ENCODE data around the gene VAV2.
"Not testable (repeated sequence)": the region's sequence is repeated elsewhere in the genome, so short reads cannot be mapped to it uniquely, and the experiment has no call there.

The VAV2 gene

GRCh38 chr9:133926165-133926856, 65.8 kb downstream of the VAV2 start:
- Histone ChIP-seq H3K4me1 (ENCODE audit: control insufficient read depth, insufficient read depth, low read length) (no peaks in the 10 kb centered on the region), H3K36me3 (ENCODE audit: control insufficient read depth, insufficient read depth, low read length) (no peaks in the 10 kb centered on the region), H3K9ac (ENCODE audit: low read depth, low read length) (no peak overlapping the region), H3K9me3 (ENCODE audit: control insufficient read depth, insufficient read depth, low read length) (no peaks in the 10 kb centered on the region), H3K27ac (ENCODE audit: low read depth, low read length) (no peak overlapping the region), H3K27me3 (ENCODE audit: control insufficient read depth, insufficient read depth, low read length) (no peaks in the 10 kb centered on the region), H3K4me3 (ENCODE audit: low read depth, low read length) (no peak overlapping the region)

GRCh38 chr9:133924453-133924852, 67.7 kb downstream of the VAV2 start:
- no peak overlapping the region for H3K9ac ChIP-seq (ENCODE audit: low read depth, low read length)
- H3K27ac ChIP-seq (ENCODE audit: low read depth, low read length), result no peak overlapping the region
- H3K4me3 ChIP-seq (ENCODE audit: low read depth, low read length), result no peak overlapping the region
- no peaks in the 10 kb centered on the region; the same call in 1 of the 2 replicates for H3K36me3 ChIP-seq (ENCODE audit: control insufficient read depth, insufficient read depth, low read length)
- H3K4me1 ChIP-seq (ENCODE audit: control insufficient read depth, insufficient read depth, low read length), result no peaks in the 10 kb centered on the region
- no peaks in the 10 kb centered on the region for H3K9me3 ChIP-seq (ENCODE audit: control insufficient read depth, insufficient read depth, low read length)
- H3K27me3 ChIP-seq (ENCODE audit: control insufficient read depth, insufficient read depth, low read length), result no peaks in the 10 kb centered on the region

- H3K9me3 ChIP-seq (ENCODE audit: control insufficient read depth, insufficient read depth, low read length); H3K9ac ChIP-seq (ENCODE audit: low read depth, low read length); H3K27me3 ChIP-seq (ENCODE audit: control insufficient read depth, insufficient read depth, low read length); H3K4me1 ChIP-seq (ENCODE audit: control insufficient read depth, insufficient read depth, low read length); H3K36me3 ChIP-seq (ENCODE audit: control insufficient read depth, insufficient read depth, low read length); H3K27ac ChIP-seq (ENCODE audit: low read depth, low read length); H3K4me3 ChIP-seq (ENCODE audit: low read depth, low read length): not testable (repeated sequence)
Observed at GRCh38 chr9:133923608-133924007, 68.5 kb downstream of the VAV2 start.

- no peak overlapping the region for H3K27ac ChIP-seq (ENCODE audit: low read depth, low read length)
- no peaks in the 10 kb centered on the region for H3K27me3 ChIP-seq (ENCODE audit: control insufficient read depth, insufficient read depth, low read length)
- H3K4me1 ChIP-seq (ENCODE audit: control insufficient read depth, insufficient read depth, low read length), result no peaks in the 10 kb centered on the region
- no peak overlapping the region for H3K4me3 ChIP-seq (ENCODE audit: low read depth, low read length)
- no peaks in the 10 kb centered on the region; the same call in 1 of the 2 replicates for H3K36me3 ChIP-seq (ENCODE audit: control insufficient read depth, insufficient read depth, low read length)
- H3K9me3 ChIP-seq (ENCODE audit: control insufficient read depth, insufficient read depth, low read length), result no peaks in the 10 kb centered on the region
- H3K9ac ChIP-seq (ENCODE audit: low read depth, low read length), result no peak overlapping the region
Observed at GRCh38 chr9:133921866-133922265, 70.3 kb downstream of the VAV2 start.

- H3K27me3 ChIP-seq (ENCODE audit: control insufficient read depth, insufficient read depth, low read length), result no peaks in the 10 kb centered on the region
- H3K9me3 ChIP-seq (ENCODE audit: control insufficient read depth, insufficient read depth, low read length), result no peaks in the 10 kb centered on the region
- H3K4me3 ChIP-seq (ENCODE audit: low read depth, low read length), result no peak overlapping the region
- no peak overlapping the region for H3K9ac ChIP-seq (ENCODE audit: low read depth, low read length)
- H3K4me1 ChIP-seq (ENCODE audit: control insufficient read depth, insufficient read depth, low read length), result no peaks in the 10 kb centered on the region; the same call in 1 of the 2 replicates
- no peak overlapping the region for H3K27ac ChIP-seq (ENCODE audit: low read depth, low read length)
- no peaks in the 10 kb centered on the region; the same call in 1 of the 2 replicates for H3K36me3 ChIP-seq (ENCODE audit: control insufficient read depth, insufficient read depth, low read length)
Observed at GRCh38 chr9:133920471-133920870, 71.7 kb downstream of the VAV2 start.

- Histone ChIP-seq H3K27me3 (ENCODE audit: control insufficient read depth, insufficient read depth, low read length) (no peaks in the 10 kb centered on the region), H3K9ac (ENCODE audit: low read depth, low read length) (no peak overlapping the region), H3K36me3 (ENCODE audit: control insufficient read depth, insufficient read depth, low read length) (no peaks in the 10 kb centered on the region; the same call in 1 of the 2 replicates), H3K9me3 (ENCODE audit: control insufficient read depth, insufficient read depth, low read length) (no peaks in the 10 kb centered on the region), H3K4me1 (ENCODE audit: control insufficient read depth, insufficient read depth, low read length) (peaks cover 6% of the 10 kb centered on the region; the same call in 1 of the 2 replicates), H3K27ac (ENCODE audit: low read depth, low read length) (no peak overlapping the region), H3K4me3 (ENCODE audit: low read depth, low read length) (no peak overlapping the region)
Observed at GRCh38 chr9:133919253-133920115, 72.6 kb downstream of the VAV2 start.

GRCh38 chr9:133918111-133918813, 73.9 kb downstream of the VAV2 start:
- no peak overlapping the region for H3K9ac ChIP-seq (ENCODE audit: low read depth, low read length)
- no peak overlapping the region for H3K4me3 ChIP-seq (ENCODE audit: low read depth, low read length)
- H3K27ac ChIP-seq (ENCODE audit: low read depth, low read length), result no peak overlapping the region
- H3K36me3 ChIP-seq (ENCODE audit: control insufficient read depth, insufficient read depth, low read length), result no peaks in the 10 kb centered on the region; the same call in 1 of the 2 replicates
- H3K27me3 ChIP-seq (ENCODE audit: control insufficient read depth, insufficient read depth, low read length), result no peaks in the 10 kb centered on the region
- no peaks in the 10 kb centered on the region for H3K9me3 ChIP-seq (ENCODE audit: control insufficient read depth, insufficient read depth, low read length)
- H3K4me1 ChIP-seq (ENCODE audit: control insufficient read depth, insufficient read depth, low read length), result peaks cover 11% of the 10 kb centered on the region; the same call in 1 of the 2 replicates

- H3K27ac ChIP-seq (ENCODE audit: low read depth, low read length), result no peak overlapping the region
- no peaks in the 10 kb centered on the region; the same call in 1 of the 2 replicates for H3K36me3 ChIP-seq (ENCODE audit: control insufficient read depth, insufficient read depth, low read length)
Observed at GRCh38 chr9:133917375-133917774, 74.7 kb downstream of the VAV2 start.

GRCh38 chr9:133916159-133916541, 76.0 kb downstream of the VAV2 start:
- Histone ChIP-seq H3K27me3 (ENCODE audit: control insufficient read depth, insufficient read depth, low read length) (no peaks in the 10 kb centered on the region), H3K27ac (ENCODE audit: low read depth, low read length) (no peak overlapping the region), H3K9ac (ENCODE audit: low read depth, low read length) (no peak overlapping the region)

More at GRCh38 chr9:133917375-133917774, 74.7 kb downstream of the VAV2 start:
- H3K27me3 ChIP-seq (ENCODE audit: control insufficient read depth, insufficient read depth, low read length), result no peaks in the 10 kb centered on the region
- peaks cover 11% of the 10 kb centered on the region; the same call in 1 of the 2 replicates for H3K4me1 ChIP-seq (ENCODE audit: control insufficient read depth, insufficient read depth, low read length)
- no peaks in the 10 kb centered on the region for H3K9me3 ChIP-seq (ENCODE audit: control insufficient read depth, insufficient read depth, low read length)
- no peak overlapping the region for H3K9ac ChIP-seq (ENCODE audit: low read depth, low read length)
- H3K4me3 ChIP-seq (ENCODE audit: low read depth, low read length), result no peak overlapping the region

GRCh38 chr9:133915534-133916158, 76.5 kb downstream of the VAV2 start:
- Histone ChIP-seq H3K4me3 (ENCODE audit: low read depth, low read length) (no peak overlapping the region), H3K9me3 (ENCODE audit: control insufficient read depth, insufficient read depth, low read length) (no peaks in the 10 kb centered on the region), H3K9ac (ENCODE audit: low read depth, low read length) (no peak overlapping the region), H3K27ac (ENCODE audit: low read depth, low read length) (no peak overlapping the region), H3K36me3 (ENCODE audit: control insufficient read depth, insufficient read depth, low read length) (no peaks in the 10 kb centered on the region), H3K4me1 (ENCODE audit: control insufficient read depth, insufficient read depth, low read length) (peaks cover 11% of the 10 kb centered on the region; the same call in 1 of the 2 replicates), H3K27me3 (ENCODE audit: control insufficient read depth, insufficient read depth, low read length) (no peaks in the 10 kb centered on the region)

More at GRCh38 chr9:133916159-133916541, 76.0 kb downstream of the VAV2 start:
- Histone ChIP-seq H3K9me3 (ENCODE audit: control insufficient read depth, insufficient read depth, low read length) (no peaks in the 10 kb centered on the region), H3K4me1 (ENCODE audit: control insufficient read depth, insufficient read depth, low read length) (peaks cover 11% of the 10 kb centered on the region; the same call in 1 of the 2 replicates), H3K4me3 (ENCODE audit: low read depth, low read length) (no peak overlapping the region), H3K36me3 (ENCODE audit: control insufficient read depth, insufficient read depth, low read length) (no peaks in the 10 kb centered on the region; the same call in 1 of the 2 replicates)

Measured in HUES48 (cell line).